NCI-H2029 treated with DMSO at 0.1 percent for 48 hours (cell line): ENCODE measurements around the gene PDE4C.

Source experiments
- DNase-seq: peaks from one replicate; lab custom pipeline; 2025; lab: John Stamatoyannopoulos, UW

PDE4C gene

DNA sequence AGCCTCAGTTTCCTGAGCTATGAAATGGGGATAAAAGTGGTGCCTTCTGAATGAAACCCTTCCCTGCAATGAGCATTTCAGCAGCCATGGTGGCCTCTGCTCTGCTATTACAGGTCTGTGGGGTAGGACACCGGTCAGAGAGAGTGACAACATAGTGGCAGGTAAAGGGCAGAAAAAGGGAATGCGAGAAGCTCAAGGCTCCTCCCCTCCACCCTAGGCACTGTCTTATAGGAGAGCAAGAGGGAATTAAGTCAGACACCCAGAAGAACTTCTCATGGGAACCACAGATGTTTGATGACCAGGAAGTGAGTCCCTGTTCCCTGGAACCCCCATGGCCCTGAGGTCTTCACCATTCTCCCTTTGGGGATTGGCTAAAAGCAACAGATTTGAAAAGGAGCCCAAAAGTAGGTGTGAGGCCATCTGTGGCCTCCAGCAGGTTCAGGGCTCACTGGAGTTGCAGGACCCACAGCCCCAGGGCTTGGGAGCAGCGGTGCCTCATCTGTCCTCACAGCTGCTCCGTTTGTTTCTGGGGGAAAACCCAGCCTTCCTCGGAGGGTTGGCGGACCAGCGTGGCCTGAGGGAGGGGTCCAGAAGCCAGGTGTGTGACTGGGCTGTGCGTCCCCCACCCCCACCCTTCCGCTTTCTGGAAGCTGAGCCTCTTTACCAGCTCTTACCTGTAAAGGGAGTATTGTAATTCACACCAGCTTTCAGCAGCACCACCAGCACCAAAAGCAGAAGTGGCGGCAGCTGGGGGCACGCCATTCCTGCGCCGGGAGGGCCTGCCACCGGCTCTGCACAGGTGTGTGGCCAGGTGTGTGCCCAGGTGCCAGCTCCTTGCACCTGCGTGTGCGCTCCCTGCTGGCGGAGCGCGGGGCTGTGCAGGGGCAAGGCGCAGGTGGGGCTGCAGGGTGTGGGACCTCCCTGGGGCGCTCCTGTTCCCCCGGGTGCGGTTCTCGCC, 28.6 kb upstream of the PDE4C start:
- DNase-seq = no peak

DNA sequence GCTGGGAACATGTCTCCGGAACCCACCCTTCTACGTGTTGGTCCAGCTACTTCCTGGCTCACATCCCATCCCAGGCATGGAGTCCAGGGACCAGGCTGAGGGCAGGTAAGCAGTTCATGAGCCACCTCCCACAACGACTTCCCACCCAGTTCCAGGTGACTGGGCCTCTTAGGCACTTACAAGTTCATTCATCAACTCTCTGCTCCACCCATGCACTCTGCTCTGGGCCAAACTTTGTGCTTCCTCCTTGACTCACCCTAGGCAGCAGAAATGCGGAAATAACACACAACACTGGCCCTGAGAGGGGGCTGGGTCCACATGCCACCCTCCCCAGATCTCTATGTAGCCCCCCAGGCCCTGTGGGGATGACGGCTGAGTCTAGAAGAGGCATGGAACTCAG, 27.5 kb upstream of the PDE4C start:
- no peak for DNase-seq

DNA sequence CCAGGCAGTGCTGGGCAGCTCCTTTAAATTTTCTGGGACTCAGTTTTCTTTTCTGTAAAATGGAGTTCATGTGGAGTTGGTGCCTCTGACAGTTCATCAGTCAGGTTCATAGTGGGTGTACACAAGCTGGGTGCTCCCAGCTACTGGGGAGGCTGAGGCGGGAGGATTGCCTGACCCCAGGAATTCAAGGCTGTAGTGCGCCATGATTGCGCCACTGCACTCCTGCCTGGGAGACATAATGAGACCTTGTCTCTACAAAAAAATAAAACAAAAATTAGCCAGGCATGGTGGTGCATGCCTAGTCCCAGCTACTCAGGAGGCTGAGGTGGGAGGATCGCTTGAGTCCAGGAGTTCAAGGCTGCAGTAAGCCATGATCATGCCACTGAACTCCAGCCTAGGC, 26.9 kb upstream of the PDE4C start:
- DNase-seq = no peak

DNA sequence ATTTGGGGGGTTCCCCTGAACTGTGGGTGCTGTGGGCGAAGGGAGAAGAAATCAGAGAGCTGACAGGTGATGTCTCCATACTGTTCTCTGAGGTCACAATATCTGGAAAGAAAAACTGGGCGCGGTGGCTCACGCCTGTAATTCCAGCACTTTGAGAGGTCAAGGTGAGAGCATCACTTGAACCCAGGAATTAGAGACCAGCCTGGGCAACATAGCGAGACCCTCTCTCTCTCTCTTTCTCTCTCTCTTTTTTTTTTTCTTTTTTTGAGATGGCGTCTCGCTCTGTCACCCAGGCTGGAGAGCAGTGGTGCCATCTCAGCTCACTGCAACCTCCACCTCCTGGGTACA, 26.1 kb upstream of the PDE4C start:
- no peak for DNase-seq

DNA sequence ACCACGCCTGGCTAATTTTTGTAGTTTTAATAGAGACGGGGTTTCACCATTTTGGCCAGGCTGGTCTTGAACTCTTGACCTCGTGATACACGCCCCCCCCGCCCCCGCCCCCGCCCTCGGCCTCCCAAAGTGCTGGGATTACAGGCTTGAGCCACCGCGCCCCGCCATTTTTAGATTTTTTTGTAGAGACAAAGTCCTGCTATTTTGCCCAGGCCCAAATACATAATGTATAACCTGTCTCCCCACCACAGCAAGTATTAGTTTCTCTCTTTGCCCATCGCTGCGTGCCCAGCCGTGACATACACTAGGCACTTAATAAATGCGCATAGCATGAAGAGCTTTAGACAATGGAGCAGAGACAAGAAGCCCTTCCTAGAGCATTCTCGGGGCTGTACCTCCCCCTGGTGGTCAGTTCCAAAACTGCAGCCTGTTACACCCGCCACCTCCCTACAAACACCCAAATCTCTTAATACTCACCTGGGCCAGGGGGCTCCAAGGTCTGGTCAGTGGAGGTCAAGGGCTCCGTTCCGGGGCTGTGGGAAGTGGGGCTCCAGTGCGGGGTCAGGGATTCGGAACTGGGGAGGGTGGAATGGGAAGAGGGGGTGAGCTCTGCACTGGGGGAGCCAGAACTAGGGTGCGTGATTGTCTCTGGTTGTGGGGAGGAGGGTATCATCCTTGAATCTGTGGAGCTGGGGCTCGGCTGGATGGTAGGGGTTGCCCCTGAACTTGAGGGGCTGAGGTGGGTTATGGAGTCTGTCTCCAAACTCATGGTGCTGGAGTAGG, 25.5 kb upstream of the PDE4C start:
- DNase-seq = peak; percentile 67

DNA sequence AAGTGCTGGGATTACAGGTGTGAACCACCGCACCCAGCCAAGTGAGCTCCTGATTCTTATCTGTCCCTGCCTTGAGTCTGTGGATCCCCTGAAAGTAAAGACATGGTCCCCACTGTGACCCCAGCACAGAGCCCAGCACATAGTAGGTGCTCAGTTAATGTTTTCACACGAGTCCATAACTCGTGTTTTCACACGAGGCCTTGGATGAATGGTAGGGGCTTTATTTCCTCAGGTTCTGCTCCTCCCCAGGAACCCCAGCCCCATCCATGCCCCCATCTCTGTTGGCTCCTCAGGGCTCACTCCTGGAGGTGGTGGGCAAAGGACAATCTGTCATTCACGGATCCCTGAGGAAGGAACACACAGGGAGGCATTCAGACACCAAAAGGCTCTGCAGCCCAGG, 23.6 kb upstream of the PDE4C start:
- DNase-seq = no peak

DNA sequence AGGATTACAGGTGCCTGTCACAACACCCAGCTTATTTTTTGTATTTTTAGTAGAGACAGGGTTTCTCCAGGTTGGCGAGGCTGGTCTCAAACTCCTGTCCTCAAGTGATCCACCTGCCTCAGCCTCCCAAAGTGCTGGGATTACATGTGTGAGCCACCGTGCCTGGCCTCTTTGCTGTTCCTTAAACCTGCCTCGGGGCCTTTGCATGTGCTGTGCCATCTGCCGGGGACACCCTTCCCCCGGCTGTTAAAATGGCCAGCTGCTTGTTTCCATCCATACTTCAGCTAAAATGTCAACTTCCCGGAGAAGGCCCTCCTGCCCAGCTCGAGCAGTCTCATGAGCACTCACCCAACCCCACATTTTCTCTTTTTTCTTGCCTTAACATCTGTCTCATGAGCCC, 19.1 kb upstream of the PDE4C start:
- DNase-seq = no peak

DNA sequence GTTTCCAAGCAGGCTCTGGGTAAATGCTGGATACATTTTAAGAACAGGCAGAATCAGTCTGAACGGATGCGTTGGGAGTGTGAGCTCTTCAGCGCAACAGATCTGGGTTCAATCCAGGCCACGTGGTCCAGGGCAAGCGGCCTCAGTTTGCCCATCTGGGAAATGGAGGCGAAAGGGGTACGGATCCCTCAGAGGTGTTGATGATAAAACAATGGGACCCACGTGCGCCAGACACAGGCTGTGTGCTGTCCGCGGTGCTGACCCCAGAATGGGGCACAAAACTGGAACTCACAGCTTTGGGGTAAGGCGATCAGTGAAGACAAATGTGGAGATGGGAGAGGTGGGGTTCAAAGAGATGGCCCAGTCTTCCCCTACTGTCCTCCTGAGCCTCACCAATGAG, 13.1 kb upstream of the PDE4C start:
- no peak for DNase-seq

DNA sequence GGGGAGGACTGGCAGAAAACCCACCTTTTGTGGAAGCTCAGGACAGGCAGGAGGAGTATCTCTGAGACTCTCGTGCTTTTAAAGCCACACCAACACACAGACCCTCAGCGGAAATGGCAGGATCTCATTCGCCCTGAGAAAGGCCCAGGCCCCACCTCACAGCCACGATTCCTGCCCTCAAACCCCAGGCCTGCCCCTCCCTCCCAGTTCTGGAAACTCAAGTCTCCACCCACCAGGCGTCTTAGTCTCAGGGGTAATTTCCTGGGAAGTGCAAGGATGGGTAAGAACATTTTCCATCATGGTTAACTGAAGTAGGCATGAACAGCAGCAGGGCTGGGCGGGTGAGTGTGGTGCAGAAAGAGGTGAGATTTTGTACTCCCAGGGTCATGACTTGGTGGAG, 8.0 kb upstream of the PDE4C start:
- no peak for DNase-seq

DNA sequence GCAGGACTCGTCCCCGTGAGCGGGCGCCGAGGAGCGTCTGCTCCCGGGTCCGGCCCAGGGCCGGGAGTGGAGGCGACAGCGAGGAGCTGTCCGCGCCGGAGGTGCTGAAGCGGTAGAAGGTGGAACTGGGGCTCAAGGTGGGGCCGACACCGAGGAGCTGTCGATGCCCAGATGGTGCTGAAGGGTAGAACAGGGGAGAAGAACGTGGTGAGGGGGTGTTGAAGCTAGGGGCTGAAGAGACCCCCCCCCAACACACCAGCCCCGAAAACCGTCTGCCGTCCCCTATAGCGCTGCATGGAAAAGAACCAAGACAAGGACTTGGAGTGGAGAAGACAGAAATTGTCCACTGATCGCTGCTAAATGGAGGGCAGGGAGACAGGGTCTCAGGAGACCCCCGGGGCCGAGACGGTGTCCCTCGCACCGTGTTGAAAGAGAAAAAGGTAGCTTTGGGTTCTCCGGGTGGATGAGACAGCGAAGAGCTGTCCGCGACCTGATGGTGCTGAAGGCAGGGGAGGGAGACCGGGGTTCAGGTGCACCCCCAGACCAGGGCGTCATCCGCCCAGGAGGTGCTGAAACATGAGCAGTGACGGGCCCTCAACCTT, 7.1 kb upstream of the PDE4C start:
- no peak for DNase-seq

DNA sequence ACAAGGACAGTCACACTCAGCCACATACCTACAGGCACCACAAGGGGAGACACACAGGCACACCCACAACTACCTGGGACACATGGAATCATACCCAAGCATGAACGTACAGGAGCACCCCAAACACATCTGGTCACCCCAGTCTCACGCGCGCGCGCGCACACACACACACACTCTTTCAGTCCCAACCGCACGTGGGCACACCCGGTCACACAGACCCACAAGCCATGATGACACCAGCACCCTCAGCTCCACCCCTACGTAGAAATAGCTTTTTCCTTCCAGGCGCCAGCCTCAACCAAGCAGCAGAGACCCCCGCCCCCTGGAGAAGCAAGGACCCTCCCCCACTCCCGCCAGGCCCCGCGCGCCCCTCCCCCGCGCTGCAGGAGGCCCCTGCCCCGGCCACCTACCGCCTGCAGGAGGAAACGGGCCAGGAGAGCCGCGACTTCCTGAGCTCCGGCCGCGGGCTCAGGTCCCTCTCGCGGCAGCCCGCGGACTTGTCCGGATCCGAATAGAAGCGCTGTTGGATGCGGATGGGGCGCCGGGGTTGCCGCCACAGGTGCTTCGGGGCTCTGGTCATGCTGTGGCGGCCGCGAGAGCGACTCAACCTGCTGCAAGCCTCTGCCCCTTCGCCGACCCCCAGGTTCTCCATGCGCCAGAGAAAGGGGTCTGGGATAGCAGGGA, 6.4 kb upstream of the PDE4C start:
- no peak for DNase-seq

DNA sequence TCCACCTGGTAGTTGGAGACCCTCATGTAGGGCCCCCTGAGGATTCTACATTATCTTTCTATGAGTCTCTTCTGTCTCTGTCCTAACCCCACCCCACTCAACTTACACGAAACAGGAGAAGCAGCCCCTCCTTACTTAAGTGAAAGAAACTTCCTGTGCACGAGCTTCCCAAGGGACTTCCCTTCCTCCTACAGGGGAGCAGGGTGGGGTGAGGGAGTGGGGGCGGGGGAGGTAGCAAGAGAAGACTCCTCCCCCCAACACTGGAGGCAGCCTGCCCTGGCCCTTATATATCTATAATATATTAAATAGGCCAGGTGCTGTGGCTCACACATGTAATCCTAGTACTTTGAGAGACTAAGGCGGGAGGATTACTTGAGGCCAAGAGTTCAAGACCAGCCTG, 5.5 kb upstream of the PDE4C start:
- no peak for DNase-seq

DNA sequence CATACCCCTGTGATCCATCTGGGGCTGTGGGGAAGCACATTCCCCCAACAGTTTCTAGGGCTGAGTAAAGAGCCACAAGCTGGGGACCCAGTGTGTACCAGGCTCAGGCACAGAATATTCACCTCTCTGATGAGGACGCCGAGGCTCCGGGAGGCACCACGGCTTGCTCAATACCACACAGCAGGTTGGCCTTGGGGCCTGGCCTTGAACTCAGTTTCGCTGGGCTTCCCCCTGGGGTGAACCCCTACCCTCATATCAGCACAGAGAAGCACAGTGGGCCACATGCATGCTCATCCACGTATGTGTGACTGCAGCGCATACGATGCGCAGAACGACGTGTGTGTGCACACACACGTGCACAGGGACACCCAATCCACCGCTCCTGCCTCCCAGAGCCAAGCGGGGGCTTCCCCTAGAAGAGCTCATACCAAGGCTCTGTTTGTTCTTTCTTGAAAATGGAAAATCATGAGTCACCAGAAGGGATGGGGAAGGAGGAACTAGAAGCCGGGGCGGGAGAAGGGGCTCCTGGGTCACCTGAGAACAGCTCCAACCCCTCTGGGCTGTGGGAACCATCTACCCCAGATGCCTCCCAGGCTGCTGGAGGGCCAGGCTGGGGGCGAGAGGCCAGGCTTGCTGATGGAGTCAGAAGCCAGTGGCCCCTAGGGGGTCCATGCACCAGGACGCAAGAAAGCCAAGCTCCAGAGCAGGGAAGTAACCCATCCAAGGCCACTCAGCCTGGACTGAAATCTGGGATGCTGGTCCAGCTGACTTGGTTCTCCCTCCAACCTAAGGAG, 4.9 kb upstream of the PDE4C start:
- no peak for DNase-seq

DNA sequence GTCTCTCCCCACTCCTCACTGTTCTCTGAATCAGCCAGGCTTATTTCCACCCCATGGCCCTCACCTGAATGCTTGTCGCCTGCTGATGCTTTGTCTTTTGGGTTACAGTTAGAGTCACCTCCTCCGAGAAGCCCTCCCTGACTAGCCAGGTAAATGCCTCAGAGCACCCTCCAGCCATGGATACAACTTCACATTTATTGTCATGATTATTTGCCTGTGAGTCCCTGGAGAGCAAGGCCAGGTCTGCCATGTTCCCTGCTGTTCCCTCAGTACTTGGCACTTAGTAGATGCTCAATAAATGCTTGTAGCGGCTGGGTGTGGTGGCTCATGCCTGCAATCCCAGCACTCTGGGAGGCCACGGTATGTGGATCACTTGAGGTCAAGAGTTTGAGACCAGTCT, 3.7 kb upstream of the PDE4C start:
- no peak for DNase-seq

DNA sequence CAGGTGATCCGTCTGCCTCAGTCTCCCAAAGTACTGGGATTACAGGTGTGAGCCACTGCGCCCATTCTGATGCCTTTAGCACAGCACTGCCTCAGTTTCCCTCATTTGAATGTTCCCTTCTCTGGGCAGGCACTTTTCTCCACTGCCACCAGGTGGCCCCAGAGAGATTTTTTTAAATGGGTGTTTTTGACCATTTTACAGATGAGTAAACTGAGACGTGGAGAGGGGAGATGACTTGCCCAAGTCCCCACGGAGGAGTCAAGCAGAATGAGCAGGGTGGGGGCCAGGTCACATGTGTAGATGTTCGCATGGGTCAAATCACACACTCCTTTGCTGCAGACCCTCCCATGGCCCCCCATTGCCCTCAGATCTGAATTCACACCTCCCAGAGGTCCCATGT, 3.2 kb upstream of the PDE4C start:
- no peak for DNase-seq

DNA sequence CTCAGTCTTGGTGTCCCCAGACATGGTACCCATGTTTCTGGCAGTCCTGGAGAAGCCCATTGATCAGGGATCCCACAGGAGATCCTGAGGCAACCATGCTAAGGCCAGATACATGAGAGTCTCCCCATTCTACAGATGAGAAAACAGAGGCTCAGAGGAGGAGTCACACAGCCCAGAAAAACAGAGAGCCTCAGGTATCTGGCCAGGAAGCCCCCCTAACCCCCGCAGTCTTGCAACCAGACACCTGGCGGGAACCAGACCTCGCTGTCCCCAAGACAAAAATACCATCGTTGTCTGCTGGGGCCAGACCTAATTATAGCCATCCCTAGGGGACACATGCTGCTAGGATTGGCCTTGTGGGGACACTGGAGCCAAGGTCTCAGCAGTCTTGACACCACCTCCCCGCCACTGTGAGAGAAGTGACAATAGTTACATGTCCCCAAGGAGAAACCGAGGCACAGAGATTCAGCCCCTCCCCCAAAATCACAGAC, 1.6 kb upstream of the PDE4C start:
- DNase-seq = no peak

DNA sequence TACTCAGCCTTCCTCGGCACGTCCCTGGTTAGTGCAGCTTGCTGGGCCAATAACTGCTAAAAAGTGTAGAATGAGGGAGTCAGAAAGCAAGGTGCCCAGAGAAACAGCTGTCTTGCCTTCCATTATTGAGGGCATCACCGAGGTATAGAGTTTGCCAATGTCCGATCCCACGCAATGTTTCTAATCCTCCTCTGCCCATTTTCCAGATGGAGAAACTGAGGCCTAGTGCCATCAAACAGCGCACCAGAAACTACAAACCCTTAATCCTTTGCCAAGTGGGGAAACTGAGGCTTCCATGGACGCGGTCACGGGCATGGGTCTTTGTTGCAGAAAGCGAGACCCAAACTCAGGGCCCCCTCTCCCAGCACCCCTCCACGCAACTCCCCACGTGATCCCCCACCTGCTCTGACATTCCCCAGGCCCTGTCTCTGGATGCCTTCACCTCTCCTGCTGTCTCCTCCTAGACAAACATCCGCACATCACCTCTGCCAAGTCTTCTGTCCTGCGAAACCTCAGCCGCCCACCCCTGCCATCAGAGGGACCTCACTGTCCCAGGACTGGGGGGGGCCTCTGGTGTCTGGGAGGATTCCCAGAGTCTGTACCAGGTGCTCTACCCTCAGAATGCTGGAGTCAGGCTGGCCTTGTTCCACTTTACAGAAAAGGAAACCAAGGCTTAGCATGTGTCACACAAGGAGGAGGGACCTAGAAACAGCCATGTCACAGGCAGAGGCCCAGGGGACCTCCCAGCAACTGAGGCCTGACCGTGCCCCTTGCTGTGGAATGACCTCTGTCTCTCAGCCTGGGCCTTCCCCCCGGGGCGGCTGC, 930 bp upstream of the PDE4C start:
- no peak for DNase-seq

DNA sequence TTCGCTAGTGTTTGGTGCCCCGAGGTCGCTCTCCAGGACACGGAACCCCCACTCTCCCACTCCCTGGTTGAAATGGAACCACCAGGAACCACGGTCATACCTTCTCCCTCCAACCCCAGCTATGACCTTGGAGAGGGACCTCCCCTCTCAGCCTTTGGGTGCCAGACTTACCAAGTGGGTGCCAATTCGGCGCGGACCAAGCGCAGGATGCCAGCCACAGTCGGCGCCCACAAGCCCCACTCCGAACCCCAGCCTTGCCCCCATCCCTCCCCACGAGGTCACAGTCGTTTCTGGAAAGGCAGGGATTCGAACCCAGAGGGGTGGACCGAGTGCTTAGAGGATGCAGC, 910 bp downstream of the PDE4C start:
- no peak for DNase-seq

DNA sequence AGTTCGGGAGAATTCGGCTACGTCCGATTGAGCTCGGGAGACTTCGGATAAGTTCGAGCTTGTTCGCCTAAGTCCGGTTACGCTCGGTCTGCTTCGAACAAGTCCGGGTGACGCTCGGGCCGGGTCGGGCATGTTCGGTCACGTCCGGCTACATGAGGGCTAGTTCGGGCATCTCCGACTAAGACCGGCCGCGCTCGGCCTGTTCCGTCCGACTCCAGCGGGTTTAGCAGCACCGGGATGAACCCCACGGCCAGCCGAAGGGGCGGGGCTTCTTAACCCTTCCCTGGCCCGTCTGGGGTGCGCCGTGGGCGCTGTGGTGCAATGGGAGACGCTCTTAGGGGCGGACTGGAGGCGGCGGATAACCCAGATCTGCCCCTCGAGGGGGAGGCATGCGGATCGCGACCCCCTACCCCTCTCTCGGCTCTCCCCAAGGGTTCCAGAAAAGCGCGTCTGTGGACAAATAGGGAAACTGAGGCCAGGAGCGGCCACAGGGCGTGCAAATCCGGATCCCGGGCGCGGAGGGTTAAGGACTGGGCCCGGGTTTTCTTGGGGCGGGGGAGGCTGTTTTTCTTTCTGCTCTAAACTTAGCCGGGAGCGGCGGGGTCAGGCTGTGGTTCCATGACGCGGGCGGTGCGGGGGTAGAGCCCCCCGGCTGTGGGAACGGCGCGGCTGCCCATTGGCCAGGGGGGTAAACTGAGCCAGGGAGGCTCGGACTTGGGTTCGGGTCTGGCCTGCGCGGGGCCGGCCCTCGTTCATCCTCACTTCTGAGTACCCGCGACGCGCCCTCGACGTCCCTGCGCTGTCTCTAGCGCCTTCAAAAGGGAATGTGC, 1.5 kb downstream of the PDE4C start:
- peak; percentile 85 for DNase-seq
